A673 (cell line): ENCODE results near the gene PINLYP.

Experiments used
- EZH2 ChIP-seq: fragments of 200-600 bp; sonication (generic); IDR thresholded peaks from 2 replicates; pipeline ENCODE4 v1.6.1; 2017; ENCODE audit warnings: borderline replicate concordance, low read depth, mild to moderate bottlenecking, mixed read lengths, antibody characterized with exemption, low read length; ENCODE audit not compliant: poor library complexity, severe bottlenecking
- TF ChIP-seq, protein P1 (sequence below): fragments of 300-800, 200-600 bp; sonication (generic); conservative IDR thresholded peaks from 2 replicates; pipeline ENCODE4 v1.5.1; 2017; ENCODE audit warnings: low read depth, mild to moderate bottlenecking, antibody characterized with exemption, low read length, moderate library complexity, mixed read lengths

DNA sequence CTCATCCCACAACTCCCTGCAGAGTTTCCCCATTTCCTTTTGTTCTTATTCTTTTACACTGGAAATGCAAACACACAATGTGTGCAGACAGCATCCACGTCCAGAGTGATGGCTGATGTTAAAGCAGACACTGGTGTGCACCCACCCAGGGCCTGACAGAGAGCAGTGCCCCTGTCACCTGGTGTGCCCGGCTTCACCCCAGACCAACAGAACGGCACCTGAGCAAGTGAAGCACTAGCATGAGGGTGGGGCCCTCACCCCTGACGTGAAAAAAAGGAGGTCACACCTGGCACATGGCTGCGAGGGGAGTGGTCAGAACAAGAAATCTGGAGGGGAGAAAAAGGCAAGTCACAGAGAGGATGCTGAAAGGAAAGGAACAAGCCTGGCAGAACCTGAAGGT lies 30.3 kb upstream of the PINLYP start:
- TF ChIP-seq, protein P1, sequence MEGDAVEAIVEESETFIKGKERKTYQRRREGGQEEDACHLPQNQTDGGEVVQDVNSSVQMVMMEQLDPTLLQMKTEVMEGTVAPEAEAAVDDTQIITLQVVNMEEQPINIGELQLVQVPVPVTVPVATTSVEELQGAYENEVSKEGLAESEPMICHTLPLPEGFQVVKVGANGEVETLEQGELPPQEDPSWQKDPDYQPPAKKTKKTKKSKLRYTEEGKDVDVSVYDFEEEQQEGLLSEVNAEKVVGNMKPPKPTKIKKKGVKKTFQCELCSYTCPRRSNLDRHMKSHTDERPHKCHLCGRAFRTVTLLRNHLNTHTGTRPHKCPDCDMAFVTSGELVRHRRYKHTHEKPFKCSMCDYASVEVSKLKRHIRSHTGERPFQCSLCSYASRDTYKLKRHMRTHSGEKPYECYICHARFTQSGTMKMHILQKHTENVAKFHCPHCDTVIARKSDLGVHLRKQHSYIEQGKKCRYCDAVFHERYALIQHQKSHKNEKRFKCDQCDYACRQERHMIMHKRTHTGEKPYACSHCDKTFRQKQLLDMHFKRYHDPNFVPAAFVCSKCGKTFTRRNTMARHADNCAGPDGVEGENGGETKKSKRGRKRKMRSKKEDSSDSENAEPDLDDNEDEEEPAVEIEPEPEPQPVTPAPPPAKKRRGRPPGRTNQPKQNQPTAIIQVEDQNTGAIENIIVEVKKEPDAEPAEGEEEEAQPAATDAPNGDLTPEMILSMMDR = no peak
- no peak for TF ChIP-seq EZH2
